Left lung (tissue), 10 donors: ENCODE data around the gene RAB27B. TPM values are rescaled to one million over a fixed set of nuclear protein-coding genes. Genes with fewer than 3 reads are reported as not detected.

ENCODE experiments used
- ATAC-seq: fragments of 200-7000 bp; cut with Tn5 transposase; one replicate; pipeline ENCODE4 v1.9.1; 2020; ENCODE audit warnings: moderate library complexity
- DNase-seq, 4 donors: peaks; one replicate each; pipeline ENCODE4 v3.0.0-alpha.2; 2013 to 2020
- H3K27ac ChIP-seq, 2 donors: fragments of 200-600 bp; sonication (generic) in 1 of 2; one replicate each; pipeline versions ENCODE4 v1.5.0 to v1.8.0; 2020 to 2021
- H3K27me3 ChIP-seq, 2 donors: fragments of 200-600 bp; sonication (generic) in 1 of 2; one replicate each; pipeline versions ENCODE4 v1.5.0 to v1.8.0; 2020 to 2021
- H3K36me3 ChIP-seq, 2 donors: fragments of 200-600 bp; sonication (generic) in 1 of 2; one replicate each; pipeline versions ENCODE4 v1.5.0 to v1.8.0; 2020 to 2021
- H3K4me1 ChIP-seq, 2 donors: fragments of 200-600 bp; one replicate each; pipeline ENCODE4 v1.8.0; 2021
- H3K4me3 ChIP-seq, 2 donors: fragments of 200-600 bp; sonication (generic) in 1 of 2; one replicate each; pipeline versions ENCODE4 v1.5.0 to v1.8.0; 2020 to 2021; ENCODE audit warnings: mild to moderate bottlenecking in 1 of 2
- H3K9me3 ChIP-seq, 2 donors: fragments of 200-600 bp; sonication (generic) in 1 of 2; one replicate each; pipeline versions ENCODE4 v1.5.0 to v1.8.0; 2020 to 2021
- intact Hi-C, 2 donors: fragments of 100-400 bp; cut with DNase I; formaldehyde crosslinking; loops; one replicate each; pipeline versions ENCODE4 v1.11.2 to v1.14.2; 2022
- polyA plus RNA-seq, 6 donors: library from polyadenylated mRNA; unstranded; fragments of 120-200 nt; gene quantifications; one replicate each; pipeline ENCODE4 v1.2.1, GENCODE V29; 2013; ENCODE audit not compliant: insufficient read length in 6 of 6
- total RNA-seq, 2 donors: library from RNA; stranded (reverse); fragmentation: NEBNext Ultra II Directional; extraction: Animal tissue kit (Norgen Biotek cat#: 25700); gene quantifications; one replicate each; pipeline ENCODE4 v1.2.1, GENCODE V29; 2021
- TF ChIP-seq, protein P1 (sequence below), 2 donors: fragments of 200-600 bp; sonication (generic) in 1 of 2; IDR thresholded peaks; one replicate each; pipeline versions ENCODE4 v1.5.0 to v1.8.0; 2021; ENCODE audit warnings: antibody characterized with exemption in 2 of 2
- donor health status: DM: no; HTN: yes; CAD: no.
- donor health status: DM: no; HTN: no; CAD: no.

The RAB27B gene
- total and polyA plus RNA-seq, 8 donors = 7.4 to 66.6 (median 10.5) TPM

DNA sequence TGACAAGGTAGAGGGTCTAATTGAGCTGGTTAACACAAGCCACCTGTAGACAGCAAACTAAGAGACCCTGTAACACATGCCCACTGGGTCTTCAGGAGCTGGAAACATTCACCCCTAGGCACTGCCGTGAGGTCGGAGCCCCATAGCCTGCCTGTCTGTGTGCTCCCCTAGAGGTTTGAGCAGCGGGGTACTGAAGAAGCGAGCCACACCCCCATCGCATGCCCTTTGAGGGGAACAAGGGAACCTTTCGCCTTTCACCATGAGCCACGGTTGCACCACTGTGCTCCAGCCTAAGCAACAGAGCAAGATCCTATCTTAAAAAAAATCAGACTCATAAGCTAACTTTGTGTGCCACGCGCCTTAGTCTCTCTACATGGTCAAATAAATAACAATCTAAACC lies 36.2 kb upstream of the RAB27B start:
- H3K9me3 ChIP-seq = no peaks in the 10 kb centered on the region
- H3K4me1 ChIP-seq = no peaks in the 10 kb centered on the region
- no peaks in the 10 kb centered on the region for H3K36me3 ChIP-seq
- TF ChIP-seq, protein P1, sequence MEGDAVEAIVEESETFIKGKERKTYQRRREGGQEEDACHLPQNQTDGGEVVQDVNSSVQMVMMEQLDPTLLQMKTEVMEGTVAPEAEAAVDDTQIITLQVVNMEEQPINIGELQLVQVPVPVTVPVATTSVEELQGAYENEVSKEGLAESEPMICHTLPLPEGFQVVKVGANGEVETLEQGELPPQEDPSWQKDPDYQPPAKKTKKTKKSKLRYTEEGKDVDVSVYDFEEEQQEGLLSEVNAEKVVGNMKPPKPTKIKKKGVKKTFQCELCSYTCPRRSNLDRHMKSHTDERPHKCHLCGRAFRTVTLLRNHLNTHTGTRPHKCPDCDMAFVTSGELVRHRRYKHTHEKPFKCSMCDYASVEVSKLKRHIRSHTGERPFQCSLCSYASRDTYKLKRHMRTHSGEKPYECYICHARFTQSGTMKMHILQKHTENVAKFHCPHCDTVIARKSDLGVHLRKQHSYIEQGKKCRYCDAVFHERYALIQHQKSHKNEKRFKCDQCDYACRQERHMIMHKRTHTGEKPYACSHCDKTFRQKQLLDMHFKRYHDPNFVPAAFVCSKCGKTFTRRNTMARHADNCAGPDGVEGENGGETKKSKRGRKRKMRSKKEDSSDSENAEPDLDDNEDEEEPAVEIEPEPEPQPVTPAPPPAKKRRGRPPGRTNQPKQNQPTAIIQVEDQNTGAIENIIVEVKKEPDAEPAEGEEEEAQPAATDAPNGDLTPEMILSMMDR (IDR thresholded peaks at IDR 0.05) = no peak
- intact Hi-C loops = no loop called here
- H3K4me3 ChIP-seq = no peak overlapping the region
- H3K27ac ChIP-seq = no peak overlapping the region
- H3K27me3 ChIP-seq = no peaks in the 10 kb centered on the region
- DNase-seq = peak in 1 of 4 donors; percentile 49
- ATAC-seq = no peak

DNA sequence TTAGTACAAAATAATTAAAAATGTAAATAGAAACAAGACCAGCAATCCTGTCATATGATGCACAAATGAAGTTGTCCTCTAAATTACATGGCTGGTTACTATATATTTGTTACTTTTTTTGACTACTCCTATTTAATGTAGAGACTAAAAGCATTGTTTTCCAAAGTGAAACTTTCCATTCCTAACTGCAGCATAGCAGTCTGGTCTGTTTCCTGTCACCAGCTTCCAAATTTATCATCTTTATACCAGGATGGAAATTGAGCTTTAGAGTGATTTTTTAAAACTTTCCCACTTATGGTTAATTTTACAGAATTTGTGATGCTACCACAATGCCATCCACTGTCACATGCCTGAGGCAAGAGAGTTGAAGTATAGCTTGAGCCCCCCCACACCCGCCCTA lies 33.5 kb upstream of the RAB27B start:
- intact Hi-C loops = no loop called here
- Histone ChIP-seq H3K4me1 (no peaks in the 10 kb centered on the region), H3K27me3 (no peaks in the 10 kb centered on the region), H3K36me3 (no peaks in the 10 kb centered on the region), H3K27ac (no peak overlapping the region), H3K9me3 (no peaks in the 10 kb centered on the region), H3K4me3 (no peak overlapping the region)
- TF ChIP-seq, protein P1 (IDR thresholded peaks at IDR 0.05) = no peak
- DNase-seq (no peak), ATAC-seq (no peak)

DNA sequence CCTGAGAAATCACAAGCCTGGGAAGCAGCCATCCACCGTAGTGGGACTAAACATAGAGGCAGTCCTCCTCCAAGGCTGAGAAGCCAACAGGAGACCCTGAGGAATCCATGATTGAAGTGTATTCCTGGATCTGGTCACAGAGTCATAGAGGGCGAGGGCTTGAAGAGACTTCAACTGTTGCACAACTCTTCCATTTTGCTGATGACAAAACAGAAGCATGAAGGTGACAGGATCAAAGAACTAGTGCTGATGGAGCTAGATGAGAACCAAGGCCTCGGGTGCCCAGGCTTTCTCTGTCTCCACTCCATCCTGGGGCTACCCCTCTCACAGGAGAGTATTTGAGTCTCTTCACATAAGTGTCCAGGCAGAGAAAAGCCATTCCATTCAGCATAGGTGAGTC lies 30.1 kb upstream of the RAB27B start:
- Histone ChIP-seq H3K36me3 (no peaks in the 10 kb centered on the region), H3K9me3 (no peaks in the 10 kb centered on the region), H3K4me1 (no peaks in the 10 kb centered on the region), H3K4me3 (no peak overlapping the region), H3K27ac (no peak overlapping the region), H3K27me3 (no peaks in the 10 kb centered on the region)
- TF ChIP-seq, protein P1 (IDR thresholded peaks at IDR 0.05) = no peak
- intact Hi-C loops = no loop called here
- ATAC-seq (no peak), DNase-seq (no peak)

DNA sequence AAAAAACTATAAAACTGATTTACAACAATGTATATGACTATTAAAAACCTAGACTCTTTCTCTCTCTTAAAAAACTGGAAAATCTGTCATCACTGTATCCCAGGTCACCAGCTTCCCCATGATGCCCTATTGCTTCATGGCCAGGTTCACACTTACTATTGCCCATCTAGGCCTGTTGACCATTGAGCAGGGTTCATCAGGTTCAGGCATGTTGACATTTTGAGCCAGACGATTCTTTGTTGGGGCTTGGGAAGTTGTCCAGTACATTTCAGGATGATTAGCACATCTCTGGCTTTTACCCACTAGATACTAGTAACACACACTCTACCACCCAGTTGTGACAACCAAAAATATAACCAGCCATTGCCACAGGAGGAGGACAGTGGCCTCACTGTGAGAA lies 26.9 kb upstream of the RAB27B start:
- Histone ChIP-seq H3K4me3 (no peak overlapping the region), H3K36me3 (no peaks in the 10 kb centered on the region), H3K9me3 (no peaks in the 10 kb centered on the region), H3K4me1 (no peaks in the 10 kb centered on the region), H3K27ac (no peak overlapping the region), H3K27me3 (no peaks in the 10 kb centered on the region)
- no peak for DNase-seq
- intact Hi-C loops = no loop called here
- TF ChIP-seq, protein P1 (IDR thresholded peaks at IDR 0.05) = no peak
- ATAC-seq = no peak

DNA sequence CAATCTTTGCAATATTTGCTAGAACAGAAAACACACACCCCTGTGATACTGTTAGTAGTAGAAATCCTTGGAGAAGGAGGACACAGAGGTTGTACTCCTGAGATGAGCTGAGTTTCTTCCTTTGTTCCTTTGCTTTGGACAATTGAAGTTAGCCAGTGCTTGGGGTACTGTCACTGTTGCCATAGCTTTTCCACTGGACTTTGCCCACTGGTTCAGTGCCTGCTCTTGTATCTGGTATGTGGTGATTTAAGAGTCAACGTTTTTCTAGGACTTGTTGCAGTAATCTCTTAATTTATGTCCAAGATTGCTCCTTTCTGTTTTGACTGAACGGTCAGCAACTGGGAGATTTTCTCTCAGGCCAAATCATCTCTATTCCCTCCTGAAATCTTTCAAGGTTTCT lies 26.1 kb upstream of the RAB27B start:
- Histone ChIP-seq H3K36me3 (no peaks in the 10 kb centered on the region), H3K9me3 (no peaks in the 10 kb centered on the region), H3K27ac (no peak overlapping the region), H3K4me1 (no peaks in the 10 kb centered on the region), H3K27me3 (no peaks in the 10 kb centered on the region), H3K4me3 (no peak overlapping the region)
- TF ChIP-seq, protein P1 (IDR thresholded peaks at IDR 0.05) = no peak
- ATAC-seq (no peak), DNase-seq (no peak)
- intact Hi-C loops = no loop called here
